Tibial nerve (tissue), 4 donors: ENCODE measurements around the gene NKX3-2. TPM values are rescaled to one million over a fixed set of nuclear protein-coding genes. Genes with fewer than 3 reads are reported as not detected.

Source experiments
- DNase-seq, 2 donors: peaks; one replicate each; pipeline ENCODE4 v3.0.0-alpha.2; 2019; ENCODE audit warnings: low spot score in 2 of 2
- H3K27ac ChIP-seq, 4 donors: fragments of 200-600 bp; sonication (generic) in 3 of 4; one replicate each; pipeline ENCODE4 v1.5.1; 2017 to 2019; ENCODE audit warnings: mild to moderate bottlenecking in 1 of 4
- H3K27me3 ChIP-seq, 2 donors: fragments of 200-600 bp; sonication (generic) in 1 of 2; one replicate each; pipeline versions ENCODE4 v1.5.1 to v1.6.0; 2017 to 2019
- H3K36me3 ChIP-seq, 3 donors: fragments of 200-600 bp; sonication (generic); one replicate each; pipeline ENCODE4 v1.5.1; 2018 to 2019
- H3K4me1 ChIP-seq, 4 donors: fragments of 200-600 bp; sonication (generic) in 3 of 4; one replicate each; pipeline ENCODE4 v1.5.1; 2017 to 2019
- H3K4me3 ChIP-seq, 4 donors: fragments of 200-600 bp; sonication (generic) in 3 of 4; one replicate each; pipeline ENCODE4 v1.5.1; 2017 to 2019; ENCODE audit warnings: mild to moderate bottlenecking in 1 of 4, moderate library complexity in 1 of 4
- H3K9me3 ChIP-seq, 4 donors: fragments of 200-600 bp; sonication (generic) in 3 of 4; one replicate each; pipeline ENCODE4 v1.5.1; 2017 to 2019
- CTCF ChIP-seq, 5 experiments: fragments of 200-600 bp in 3 of 5; fragments of 450-650 bp in 2 of 5; sonication (generic) in 3 of 5; IDR thresholded peaks; one replicate each; pipeline ENCODE4 v1.5.1; 2016 to 2019; ENCODE audit warnings: antibody characterized with exemption in 5 of 5, mild to moderate bottlenecking in 3 of 5, moderate library complexity in 2 of 5
- EP300 ChIP-seq, 2 donors: sonication (generic); formaldehyde crosslinking; IDR thresholded peaks; one replicate each; pipeline ENCODE4 v1.6.1; 2017; ENCODE audit warnings: antibody characterized with exemption in 2 of 2, mild to moderate bottlenecking in 1 of 2
- POLR2A ChIP-seq, 2 donors: fragments of 450-650 bp; IDR thresholded peaks; one replicate each; pipeline ENCODE4 v1.6.1; 2017; ENCODE audit warnings: antibody characterized with exemption in 2 of 2, mild to moderate bottlenecking in 2 of 2, moderate library complexity in 2 of 2
- WGBS, 2 donors: methylation state at CpG; one replicate each; pipeline ENCODE4 v1.1.5; 2018; 5-methylcytosine and 5-hydroxymethylcytosine counted together
- total RNA-seq, 4 donors: library from RNA; depleted of rRNA; stranded (reverse); fragments of >200 nt; gene quantifications; one replicate each; pipeline ENCODE4 v1.1.0, GENCODE V29; 2016

NKX3-2 gene
- total RNA-seq, 4 donors from 2014 or later, result 0.22 to 0.84 (median 0.30) TPM; not detected in 1

GRCh38 chr4:13580036-13580435 lies 35.7 kb upstream of the NKX3-2 start:
- WGBS, 2 donors, result 88 to 93% methylated on average over 2 of the region's 2 CpGs
- TF ChIP-seq EP300 (IDR thresholded peaks at IDR 0.05), result no peak
- no peak for TF ChIP-seq CTCF (IDR thresholded peaks at IDR 0.05)
- no peak for TF ChIP-seq POLR2A (IDR thresholded peaks at IDR 0.05)
- Histone ChIP-seq H3K36me3 (peaks cover 9 to 98% (median 27%) of the 10 kb centered on the region in 3 donors), H3K9me3 (no peaks in the 10 kb centered on the region), H3K4me3 (no peak overlapping the region), H3K27ac (no peak overlapping the region), H3K27me3 (no peaks in the 10 kb centered on the region), H3K4me1 (no peaks in the 10 kb centered on the region)
- DNase-seq, result no peak

DNA sequence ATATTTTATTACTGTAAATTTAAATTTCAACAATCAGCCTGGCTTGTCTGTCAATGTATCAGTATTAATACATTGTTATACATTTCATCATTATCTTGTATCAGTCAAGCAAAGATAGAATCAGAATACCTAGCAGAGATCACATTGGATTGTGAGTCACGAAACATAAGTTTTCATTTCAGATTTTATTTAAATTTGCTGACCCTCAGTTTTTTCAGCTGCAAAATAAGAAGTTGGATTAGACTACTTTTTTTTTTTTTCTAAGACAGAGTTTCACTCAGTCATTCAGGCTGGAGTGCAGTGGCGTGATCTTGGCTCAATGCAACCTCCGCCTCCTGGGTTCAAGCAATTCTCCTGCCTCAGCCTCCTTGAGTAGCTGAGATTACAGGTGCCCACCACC lies 33.4 kb upstream of the NKX3-2 start:
- H3K36me3 ChIP-seq, result peaks cover 9 to 100% (median 34%) of the 10 kb centered on the region in 3 donors
- TF ChIP-seq POLR2A (IDR thresholded peaks at IDR 0.05) (no peak), EP300 (IDR thresholded peaks at IDR 0.05) (no peak), CTCF (IDR thresholded peaks at IDR 0.05) (no peak)
- 91 to 95% methylated on average over 3 of the region's 3 CpGs for WGBS, 2 donors

GRCh38 chr4:13570916-13571315 lies 26.6 kb upstream of the NKX3-2 start:
- peaks cover 7 to 89% (median 26%) of the 10 kb centered on the region in 3 donors for H3K36me3 ChIP-seq
- no peak overlapping the region for H3K4me3 ChIP-seq
- no peak for DNase-seq
- no peaks in the 10 kb centered on the region for H3K4me1 ChIP-seq
- WGBS, 2 donors, result 91 to 97% methylated on average over 2 of the region's 2 CpGs
- H3K27ac ChIP-seq, result no peak overlapping the region
- no peaks in the 10 kb centered on the region for H3K27me3 ChIP-seq
- no peaks in the 10 kb centered on the region for H3K9me3 ChIP-seq
- TF ChIP-seq CTCF (IDR thresholded peaks at IDR 0.05), result no peak
- TF ChIP-seq POLR2A (IDR thresholded peaks at IDR 0.05), result no peak
- TF ChIP-seq EP300 (IDR thresholded peaks at IDR 0.05), result no peak

More for the DNA sequence above, 33.4 kb upstream of the NKX3-2 start:
- H3K4me1 ChIP-seq, result no peaks in the 10 kb centered on the region
- H3K9me3 ChIP-seq, result no peaks in the 10 kb centered on the region
- H3K4me3 ChIP-seq, result no peak overlapping the region
- H3K27ac ChIP-seq, result no peak overlapping the region
- no peaks in the 10 kb centered on the region for H3K27me3 ChIP-seq
- no peak for DNase-seq

DNA sequence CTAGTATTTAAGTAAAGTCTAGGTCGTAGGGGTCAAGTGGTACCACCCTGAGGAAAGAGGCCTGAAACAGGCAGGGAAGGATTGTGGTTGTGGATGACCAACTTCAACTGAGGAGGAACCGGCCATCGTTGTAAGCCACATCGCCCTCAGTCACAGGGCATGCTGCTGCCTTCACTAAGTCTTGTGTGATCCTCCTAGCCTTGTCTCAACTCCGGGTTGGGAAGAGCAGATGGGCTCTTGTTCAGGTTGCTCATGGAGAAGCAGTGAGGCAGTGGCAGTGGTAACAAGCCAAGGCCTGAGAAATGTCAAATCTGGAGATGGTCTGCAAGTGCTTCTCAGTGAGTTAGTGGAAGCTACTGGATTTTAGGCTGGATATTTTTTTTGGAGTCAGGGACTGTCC lies 22.8 kb upstream of the NKX3-2 start:
- no peak for DNase-seq
- Histone ChIP-seq H3K9me3 (no peaks in the 10 kb centered on the region), H3K4me1 (no peaks in the 10 kb centered on the region), H3K27ac (no peak overlapping the region), H3K4me3 (no peak overlapping the region), H3K36me3 (peaks cover 6 to 51% (median 14%) of the 10 kb centered on the region in 3 donors), H3K27me3 (no peaks in the 10 kb centered on the region)
- 94 to 97% methylated on average over 5 of the region's 5 CpGs for WGBS, 2 donors
- TF ChIP-seq CTCF (IDR thresholded peaks at IDR 0.05) (no peak), EP300 (IDR thresholded peaks at IDR 0.05) (no peak), POLR2A (IDR thresholded peaks at IDR 0.05) (no peak)

DNA sequence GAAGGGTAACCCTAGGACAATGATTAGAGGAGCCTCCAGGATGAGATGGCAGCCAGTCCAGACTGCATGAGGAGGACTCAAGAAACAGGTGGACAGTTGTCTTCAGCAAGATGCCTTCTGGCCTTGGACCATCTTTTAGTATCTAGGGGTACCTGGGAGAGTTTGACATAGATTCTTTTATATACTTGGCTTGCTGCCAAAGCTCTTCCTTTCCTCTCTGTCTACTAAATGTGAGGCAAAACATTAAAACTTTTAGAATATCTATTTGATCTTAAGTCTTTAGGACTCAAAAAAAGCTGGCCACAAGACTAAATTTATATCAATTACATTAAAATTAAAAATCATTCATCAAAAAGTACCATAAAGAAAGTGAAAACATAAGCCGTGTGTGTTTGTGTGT lies 18.6 kb upstream of the NKX3-2 start:
- Histone ChIP-seq H3K27ac (no peak overlapping the region), H3K9me3 (no peaks in the 10 kb centered on the region), H3K4me1 (no peaks in the 10 kb centered on the region), H3K4me3 (no peak overlapping the region), H3K27me3 (no peaks in the 10 kb centered on the region), H3K36me3 (peaks cover 0 to 11% (median 0%) of the 10 kb centered on the region in 3 donors)
- no peak for DNase-seq
- WGBS, 2 donors, result 88 to 94% methylated on average over 1 of the region's 1 CpG
- no peak for TF ChIP-seq EP300 (IDR thresholded peaks at IDR 0.05)
- no peak for TF ChIP-seq CTCF (IDR thresholded peaks at IDR 0.05)
- TF ChIP-seq POLR2A (IDR thresholded peaks at IDR 0.05), result no peak
